GM18873 (cell line): ENCODE measurements around the gene CST9.
"Not testable (repeated sequence)": the region's sequence is repeated elsewhere in the genome, so short reads cannot be mapped to it uniquely, and the experiment has no call there.

Experiments
- ATAC-seq: cut with Tn5 transposase; IDR thresholded peaks from one replicate; pipeline ENCODE4 v1.9.1; 2021; ENCODE audit warnings: mild to moderate bottlenecking, moderate library complexity, moderate number of reproducible peaks; ENCODE audit not compliant: unreplicated experiment, low FRiP score

CST9 gene

GRCh38 chr20:23638309-23638708, 32.6 kb upstream of the CST9 start:
- ATAC-seq = no peak

- no peak for ATAC-seq
Observed at GRCh38 chr20:23637282-23638221, 31.8 kb upstream of the CST9 start, which contains the start of gene CST3. TSS of gene CST3 (minus strand) at chr20:23637955. CDS start at chr20:23637862, 93 bp downstream.

- ATAC-seq = no peak
Observed at GRCh38 chr20:23636908-23637281, 31.2 kb upstream of the CST9 start.

- no peak for ATAC-seq
Observed at GRCh38 chr20:23636182-23636907, 30.6 kb upstream of the CST9 start.

GRCh38 chr20:23635768-23636090, 30.0 kb upstream of the CST9 start:
- not testable (repeated sequence) for ATAC-seq

GRCh38 chr20:23634985-23635767, 29.5 kb upstream of the CST9 start:
- no peak for ATAC-seq

- ATAC-seq = no peak
Observed at GRCh38 chr20:23634044-23634801, 28.5 kb upstream of the CST9 start.

GRCh38 chr20:23632711-23633573, 27.2 kb upstream of the CST9 start:
- ATAC-seq = no peak

- no peak for ATAC-seq
Observed at GRCh38 chr20:23631981-23632710, 26.4 kb upstream of the CST9 start.

GRCh38 chr20:23631226-23631822, 25.6 kb upstream of the CST9 start:
- ATAC-seq = no peak

GRCh38 chr20:23630392-23630849, 24.7 kb upstream of the CST9 start:
- no peak for ATAC-seq

- ATAC-seq = no peak
Observed at GRCh38 chr20:23629542-23630391, 24.1 kb upstream of the CST9 start.

- no peak for ATAC-seq
Observed at GRCh38 chr20:23629017-23629541, 23.4 kb upstream of the CST9 start.

- ATAC-seq = no peak
Observed at GRCh38 chr20:23628402-23629016, 22.8 kb upstream of the CST9 start.

- ATAC-seq = no peak
Observed at GRCh38 chr20:23627501-23627900, 21.8 kb upstream of the CST9 start.

GRCh38 chr20:23626040-23626620, 20.4 kb upstream of the CST9 start:
- ATAC-seq = no peak
